Measurements from ENCODE around the gene HTR3C.

Gene HTR3C

GRCh38 chr3:184073621-184074020 is 20.8 kb downstream of the HTR3C start:
- TF ChIP-seq ZNF501 (tag by site-specific recombination; IDR thresholded peaks at IDR 0.05) = no peak
- TF ChIP-seq BCL11B (tag by site-specific recombination; IDR thresholded peaks at IDR 0.05; ENCODE audit: low read depth) = no peak
- TF ChIP-seq ZNF26 (tag by site-specific recombination; IDR thresholded peaks at IDR 0.05) = no peak
- no peak for TF ChIP-seq BCL11A (tag by site-specific recombination; IDR thresholded peaks at IDR 0.05; ENCODE audit: low read depth)
- no peak for TF ChIP-seq ZNF16 (tag by site-specific recombination; IDR thresholded peaks at IDR 0.05; ENCODE audit: low read depth)
- TF ChIP-seq ZNF350 (tag by site-specific recombination; IDR thresholded peaks at IDR 0.05) = no peak
- no peak for TF ChIP-seq RBAK (tag by site-specific recombination; IDR thresholded peaks at IDR 0.05)
- no peak for TF ChIP-seq SP7 (tag by site-specific recombination; IDR thresholded peaks at IDR 0.05)
- TF ChIP-seq ZNF704 (tag by site-specific recombination; IDR thresholded peaks at IDR 0.05) = no peak
- no peak for TF ChIP-seq ZNF707 (tag by site-specific recombination; IDR thresholded peaks at IDR 0.05)
- H3K27ac ChIP-seq (ENCODE audit: extremely low read depth, low read depth, low read length) = no peak overlapping the region
- ChIA-PET CTCF (no interaction called here), POLR2A (no interaction called here)
- no peak overlapping the region for H3K4me3 ChIP-seq (ENCODE audit: low read depth, low read length)
- H3K36me3 ChIP-seq (ENCODE audit: control insufficient read depth in 2 of 2, insufficient read depth in 1 of 2, low read length in 2 of 2) = no peaks in the 10 kb centered on the region
- H3K9me3 ChIP-seq (ENCODE audit: control insufficient read depth, insufficient read depth, low read depth, low read length) = no peaks in the 10 kb centered on the region
- no peaks in the 10 kb centered on the region for H3K4me1 ChIP-seq (ENCODE audit: control insufficient read depth, insufficient read depth, low read length)

GRCh38 chr3:184075901-184076300 is 23.1 kb downstream of the HTR3C start:
- POLR2A ChIA-PET = no interaction called here

GRCh38 chr3:184077881-184078280 is 25.0 kb downstream of the HTR3C start:
- no peak for TF ChIP-seq ZBTB6 (tag by site-specific recombination; IDR thresholded peaks at IDR 0.05)
- no peak for TF ChIP-seq ZSCAN16 (tag by site-specific recombination; IDR thresholded peaks at IDR 0.05)
- TF ChIP-seq ZNF830 (tag by site-specific recombination; IDR thresholded peaks at IDR 0.05; ENCODE audit: low read depth) = no peak
- no peak for TF ChIP-seq ZFP69B (tag by site-specific recombination; IDR thresholded peaks at IDR 0.05)
- TF ChIP-seq ZNF202 (tag by site-specific recombination; IDR thresholded peaks at IDR 0.05; ENCODE audit: borderline replicate concordance) = no peak
- TF ChIP-seq ZEB2 (tag by site-specific recombination; IDR thresholded peaks at IDR 0.05) = no peak
- no peak for TF ChIP-seq ZNF426 (tag by site-specific recombination; IDR thresholded peaks at IDR 0.05)
- no peak for TF ChIP-seq ZNF341 (tag by site-specific recombination; IDR thresholded peaks at IDR 0.05; ENCODE audit: low read depth)
- no peak for TF ChIP-seq GLIS1 (tag by site-specific recombination; IDR thresholded peaks at IDR 0.05)
- TF ChIP-seq PRDM6 (tag by site-specific recombination; IDR thresholded peaks at IDR 0.05) = no peak
- no peak for TF ChIP-seq ZNF175 (tag by site-specific recombination; IDR thresholded peaks at IDR 0.05)
- TF ChIP-seq HOXD13 (CRISPR knock-in tag; IDR thresholded peaks at IDR 0.05; ENCODE audit: borderline replicate concordance) = no peak
- no peak for TF ChIP-seq ZNF18 (tag by site-specific recombination; IDR thresholded peaks at IDR 0.05)
- ChIA-PET POLR2A (no interaction called here), CTCF (no interaction called here)
- H3K4me1 ChIP-seq (ENCODE audit: control insufficient read depth, insufficient read depth, low read length) = no peaks in the 10 kb centered on the region
- H3K9me3 ChIP-seq (ENCODE audit: control insufficient read depth, insufficient read depth, low read depth, low read length) = no peaks in the 10 kb centered on the region
- H3K36me3 ChIP-seq (ENCODE audit: control insufficient read depth in 2 of 2, insufficient read depth in 1 of 2, low read length in 2 of 2) = no peaks in the 10 kb centered on the region
- H3K4me3 ChIP-seq (ENCODE audit: low read depth, low read length) = no peak overlapping the region
- no peak overlapping the region for H3K27ac ChIP-seq (ENCODE audit: extremely low read depth, low read depth, low read length)

More at GRCh38 chr3:184075901-184076300, 23.1 kb downstream of the HTR3C start:
- H3K27ac ChIP-seq (ENCODE audit: extremely low read depth, low read depth, low read length) = no peak overlapping the region
- CTCF ChIA-PET = no interaction called here
- H3K4me1 ChIP-seq (ENCODE audit: control insufficient read depth, insufficient read depth, low read length) = no peaks in the 10 kb centered on the region
- no peak for TF ChIP-seq ZEB2 (tag by site-specific recombination; IDR thresholded peaks at IDR 0.05)
- TF ChIP-seq HOXD13 (CRISPR knock-in tag; IDR thresholded peaks at IDR 0.05; ENCODE audit: borderline replicate concordance) = no peak
- no peak for TF ChIP-seq ZNF37A (tag by site-specific recombination; IDR thresholded peaks at IDR 0.05)
- TF ChIP-seq ZNF248 (tag by site-specific recombination; IDR thresholded peaks at IDR 0.05) = no peak
- TF ChIP-seq YY1 (tag by site-specific recombination; IDR thresholded peaks at IDR 0.05) = no peak
- no peak for TF ChIP-seq KLF9 (tag by site-specific recombination; IDR thresholded peaks at IDR 0.05; ENCODE audit: low read depth)
- no peak for TF ChIP-seq MZF1 (tag by site-specific recombination; IDR thresholded peaks at IDR 0.05; ENCODE audit: borderline replicate concordance)
- no peak for TF ChIP-seq WT1 (tag by site-specific recombination; IDR thresholded peaks at IDR 0.05)
- no peak for TF ChIP-seq SP3 (tag by site-specific recombination; IDR thresholded peaks at IDR 0.05)
- H3K9me3 ChIP-seq (ENCODE audit: control insufficient read depth, insufficient read depth, low read depth, low read length) = no peaks in the 10 kb centered on the region
- H3K4me3 ChIP-seq (ENCODE audit: low read depth, low read length) = no peak overlapping the region
- no peaks in the 10 kb centered on the region for H3K36me3 ChIP-seq (ENCODE audit: control insufficient read depth in 2 of 2, insufficient read depth in 1 of 2, low read length in 2 of 2)

All from HEK293 (cell line).